AG04450 (cell line): ENCODE measurements around the gene B3GAT1. TPM values are rescaled to one million over a fixed set of nuclear protein-coding genes. Genes with fewer than 3 reads are reported as not detected.

ENCODE experiments used
- CTCF ChIA-PET: fragments of 300-600, 350-600 bp; formaldehyde crosslinking; extraction: SDS; loops from one replicate; lab custom pipeline; 2022; ENCODE audit warnings: antibody characterized with exemption, inconsistent platforms; lab: Charles Lee
- POLR2A ChIA-PET: fragments of 350-600 bp; formaldehyde crosslinking; extraction: SDS; loops from one replicate; lab custom pipeline; 2021; ENCODE audit warnings: antibody characterized with exemption, inconsistent platforms; lab: Yijun Ruan, JAX
- DNase-seq: peaks from one replicate; pipeline ENCODE4 v3.0.0-alpha.2; 2011; ENCODE audit warnings: low read depth, low spot score
- H3K27ac ChIP-seq: one replicate; pipeline ENCODE4 v1.5.1; 2012; ENCODE audit warnings: low read depth, low read length, control low read depth
- H3K27me3 ChIP-seq: one replicate; pipeline ENCODE4 v1.6.0; 2012; ENCODE audit warnings: low read length; ENCODE audit not compliant: control insufficient read depth, insufficient read depth
- H3K4me3 ChIP-seq: 2 replicates; pipeline ENCODE4 v1.5.1; 2011; ENCODE audit warnings: mild to moderate bottlenecking, low read depth, low read length, control low read depth
- H3K9me3 ChIP-seq: 2 replicates; pipeline ENCODE4 v1.5.1; 2012; ENCODE audit warnings: low read length; ENCODE audit not compliant: control insufficient read depth, insufficient read depth
- polyA plus RNA-seq: library from polyadenylated mRNA; depleted of rRNA; stranded (reverse); fragments of >200 nt; gene quantifications from 2 replicates; pipeline ENCODE4 v1.2.3, GENCODE V29; 2011
- TF ChIP-seq, protein P1 (sequence below): IDR thresholded peaks from 2 replicates; pipeline ENCODE4 v1.5.1; 2011; ENCODE audit warnings: low read depth, low read length, control low read depth, inconsistent platforms

Gene B3GAT1
- polyA plus RNA-seq, 1 experiment = not detected

- TF ChIP-seq, protein P1, sequence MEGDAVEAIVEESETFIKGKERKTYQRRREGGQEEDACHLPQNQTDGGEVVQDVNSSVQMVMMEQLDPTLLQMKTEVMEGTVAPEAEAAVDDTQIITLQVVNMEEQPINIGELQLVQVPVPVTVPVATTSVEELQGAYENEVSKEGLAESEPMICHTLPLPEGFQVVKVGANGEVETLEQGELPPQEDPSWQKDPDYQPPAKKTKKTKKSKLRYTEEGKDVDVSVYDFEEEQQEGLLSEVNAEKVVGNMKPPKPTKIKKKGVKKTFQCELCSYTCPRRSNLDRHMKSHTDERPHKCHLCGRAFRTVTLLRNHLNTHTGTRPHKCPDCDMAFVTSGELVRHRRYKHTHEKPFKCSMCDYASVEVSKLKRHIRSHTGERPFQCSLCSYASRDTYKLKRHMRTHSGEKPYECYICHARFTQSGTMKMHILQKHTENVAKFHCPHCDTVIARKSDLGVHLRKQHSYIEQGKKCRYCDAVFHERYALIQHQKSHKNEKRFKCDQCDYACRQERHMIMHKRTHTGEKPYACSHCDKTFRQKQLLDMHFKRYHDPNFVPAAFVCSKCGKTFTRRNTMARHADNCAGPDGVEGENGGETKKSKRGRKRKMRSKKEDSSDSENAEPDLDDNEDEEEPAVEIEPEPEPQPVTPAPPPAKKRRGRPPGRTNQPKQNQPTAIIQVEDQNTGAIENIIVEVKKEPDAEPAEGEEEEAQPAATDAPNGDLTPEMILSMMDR = no peak
- ChIA-PET CTCF (no interaction called here), POLR2A (no interaction called here)
- Histone ChIP-seq H3K4me3 (no peak overlapping the region), H3K27me3 (no peaks in the 10 kb centered on the region), H3K27ac (no peak overlapping the region), H3K9me3 (peaks cover 87% of the 10 kb centered on the region)
- DNase-seq = no peak
Observed at GRCh38 chr11:134386945-134387344, 25.1 kb downstream of the B3GAT1 start.

DNA sequence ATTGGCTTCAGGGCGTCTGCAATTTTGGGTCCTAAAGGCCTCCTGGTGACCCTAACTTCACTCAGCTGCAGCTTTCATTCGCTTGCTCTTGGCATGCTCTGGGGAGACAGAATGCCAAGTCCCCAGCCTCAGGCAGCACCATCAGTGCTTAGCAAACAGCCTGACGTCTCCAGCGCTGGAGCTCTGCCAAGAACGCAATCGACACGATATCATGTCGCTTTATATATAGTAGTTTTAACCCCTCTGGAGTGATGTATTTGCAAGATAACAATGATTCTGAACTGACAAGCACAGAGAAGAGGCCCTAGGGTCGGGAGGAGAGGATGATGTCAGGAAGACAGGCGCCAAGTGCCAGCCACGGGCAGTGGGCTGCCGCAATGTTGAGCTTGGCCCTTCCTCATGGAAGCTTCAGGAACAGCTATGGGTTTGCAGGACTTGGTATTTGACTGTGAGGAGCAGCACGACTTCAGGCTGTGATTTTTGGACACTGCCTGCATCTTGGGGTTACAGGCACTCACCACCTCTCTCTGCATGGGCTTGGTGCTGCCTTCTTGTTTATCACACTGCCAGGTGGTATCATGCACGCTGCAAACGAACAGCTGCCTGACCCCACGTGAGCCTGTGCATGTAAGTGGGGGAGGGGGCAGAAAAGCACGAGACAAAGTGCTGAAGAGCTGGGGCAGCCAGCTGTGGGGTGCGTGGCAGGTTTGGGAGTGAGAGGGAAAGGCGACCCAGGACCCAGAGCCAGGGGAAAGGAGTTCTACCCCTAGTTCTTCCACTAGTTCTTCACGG lies 26.1 kb downstream of the B3GAT1 start:
- peaks cover 84% of the 10 kb centered on the region for H3K9me3 ChIP-seq
- no peaks in the 10 kb centered on the region for H3K27me3 ChIP-seq
- H3K27ac ChIP-seq = no peak overlapping the region
- ChIA-PET POLR2A (no interaction called here), CTCF (no interaction called here)
- DNase-seq = no peak
- no peak overlapping the region for H3K4me3 ChIP-seq
- TF ChIP-seq, protein P1 = no peak

DNA sequence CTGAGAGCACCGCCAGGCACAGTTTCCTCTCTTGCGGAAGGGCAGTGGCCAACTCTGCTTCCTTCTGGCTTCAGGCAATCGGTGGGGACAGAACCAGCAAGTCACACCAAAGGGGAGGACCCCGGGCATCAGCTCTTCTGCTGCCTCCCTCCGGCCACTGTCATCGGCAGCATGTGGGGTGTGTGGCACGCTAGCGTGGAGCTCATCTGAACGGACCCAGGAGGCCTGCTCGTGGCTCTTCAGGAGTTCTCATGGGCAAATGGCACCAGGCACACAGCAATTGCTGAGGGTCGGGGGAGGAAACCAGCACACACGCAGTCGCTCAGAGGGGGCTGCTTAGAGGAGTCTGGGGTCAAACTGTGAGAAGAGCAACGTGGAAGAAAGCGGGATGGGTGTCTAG lies 26.9 kb downstream of the B3GAT1 start:
- POLR2A ChIA-PET = no interaction called here
- Histone ChIP-seq H3K27me3 (no peaks in the 10 kb centered on the region), H3K27ac (no peak overlapping the region), H3K9me3 (peaks cover 84% of the 10 kb centered on the region), H3K4me3 (no peak overlapping the region)
- CTCF ChIA-PET = no interaction called here
- DNase-seq = no peak
- TF ChIP-seq, protein P1 = no peak

- ChIA-PET POLR2A (no interaction called here), CTCF (no interaction called here)
- TF ChIP-seq, protein P1 = no peak
- Histone ChIP-seq H3K4me3 (no peak overlapping the region), H3K27ac (no peak overlapping the region), H3K27me3 (no peaks in the 10 kb centered on the region), H3K9me3 (peaks cover 83% of the 10 kb centered on the region)
- no peak for DNase-seq
Observed at GRCh38 chr11:134384406-134384805, 27.6 kb downstream of the B3GAT1 start.

- TF ChIP-seq, protein P1 = no peak
- Histone ChIP-seq H3K27ac (no peak overlapping the region), H3K9me3 (peaks cover 79% of the 10 kb centered on the region), H3K27me3 (no peaks in the 10 kb centered on the region), H3K4me3 (no peak overlapping the region)
- no peak for DNase-seq
- ChIA-PET CTCF (no interaction called here), POLR2A (no interaction called here)
Observed at GRCh38 chr11:134383576-134384221, 28.3 kb downstream of the B3GAT1 start.
